ENCODE measurements around the gene DENND2C.

Gene DENND2C

DNA sequence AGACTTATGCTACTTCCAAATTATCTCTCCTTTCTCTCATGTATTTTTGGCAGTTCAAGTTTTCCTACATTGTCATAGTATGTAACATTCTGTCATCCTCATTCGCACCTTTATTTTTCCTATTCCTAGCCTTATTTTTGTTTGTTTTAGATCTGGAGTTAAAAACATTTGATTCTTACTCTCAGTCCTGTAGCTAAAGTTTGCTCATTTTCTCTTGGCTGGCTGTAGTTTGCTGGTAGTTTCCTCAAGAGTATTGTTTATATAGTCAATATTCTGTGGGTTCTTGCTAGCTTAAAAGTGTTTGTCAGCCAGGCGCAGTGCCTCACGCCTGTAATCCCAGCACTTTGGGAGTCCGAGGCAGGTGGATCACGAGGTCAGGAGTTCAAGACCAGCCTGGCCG is 129.0 kb downstream of the DENND2C start:
- DNase-seq (ENCODE audit: low spot score): no peak

GRCh38 chr1:114540272-114540671 is 129.6 kb downstream of the DENND2C start:
- no peak for DNase-seq (ENCODE audit: low spot score)

GRCh38 chr1:114536043-114536442 is 133.8 kb downstream of the DENND2C start:
- DNase-seq (ENCODE audit: low spot score): no peak

DNA sequence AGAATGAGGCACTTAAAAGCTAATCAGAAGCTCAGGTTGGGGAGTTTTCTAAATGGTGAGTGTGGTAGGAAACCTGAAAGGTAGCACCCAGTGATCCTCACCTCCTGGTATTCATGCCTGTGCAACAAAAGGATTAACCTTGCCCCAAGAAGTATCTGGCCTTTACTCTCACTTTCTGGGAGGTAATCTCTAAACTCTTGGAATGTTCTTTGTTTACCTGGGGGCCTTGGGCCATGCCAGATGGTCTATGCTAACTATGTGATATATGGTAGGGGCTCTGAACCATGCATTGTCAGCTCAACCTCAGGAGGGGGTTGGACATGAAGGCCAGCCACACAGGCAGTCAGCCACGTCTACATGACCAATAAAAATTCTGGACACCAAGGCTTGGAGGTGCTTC is 134.4 kb downstream of the DENND2C start:
- no peak for DNase-seq (ENCODE audit: low spot score)
